Cardiac muscle cell (in vitro differentiated cells and primary cell): ENCODE results near the gene GPR52. TPM values are rescaled to one million over a fixed set of nuclear protein-coding genes. Genes with fewer than 3 reads are reported as not detected.

Experiments used
- DNase-seq, 2 donors: peaks; one replicate each; pipeline versions ENCODE4 v3.0.0 to v3.0.0-alpha.2; 2010 to 2017; ENCODE audit warnings: low read depth in 1 of 2, low spot score in 1 of 2
- H3K27ac ChIP-seq: fragments of 200-600 bp; sonication (generic); 2 replicates; pipeline ENCODE4 v1.5.1; 2016
- H3K27me3 ChIP-seq: fragments of 200-600 bp; sonication (generic); 2 replicates; pipeline ENCODE4 v1.6.0; 2016; ENCODE audit warnings: control low read depth
- H3K36me3 ChIP-seq: fragments of 200-600 bp; sonication (generic); 2 replicates; pipeline ENCODE4 v1.5.1; 2016; ENCODE audit warnings: control low read depth
- H3K4me1 ChIP-seq: fragments of 200-600 bp; sonication (generic); 2 replicates; pipeline ENCODE4 v1.8.1; 2017; ENCODE audit warnings: low read depth, mild to moderate bottlenecking, mixed run types
- H3K4me3 ChIP-seq: fragments of 200-600 bp; sonication (generic); 2 replicates; pipeline ENCODE4 v1.5.1; 2016; ENCODE audit warnings: mild to moderate bottlenecking
- H3K9me3 ChIP-seq: fragments of 200-600 bp; sonication (generic); 2 replicates; pipeline ENCODE4 v1.5.1; 2017; ENCODE audit warnings: low read depth, mild to moderate bottlenecking, control low read depth
- polyA plus RNA-seq: library from polyadenylated mRNA; unstranded; fragments of >200 nt; fragmentation: Nextera tagmentation; extraction: Ambion mirVana; gene quantifications from 2 replicates; pipeline ENCODE4 v1.2.1, GENCODE V29; 2016
- total RNA-seq: library from RNA; depleted of rRNA; stranded (reverse); fragments of >200 nt; gene quantifications from 2 replicates; pipeline ENCODE4 v1.2.3, GENCODE V29; 2016
- TF ChIP-seq, protein P1 (sequence below): IDR thresholded peaks from 2 replicates; pipeline ENCODE4 v1.5.1; 2012; ENCODE audit warnings: low read depth, mild to moderate bottlenecking, low read length

The GPR52 gene, protein sequence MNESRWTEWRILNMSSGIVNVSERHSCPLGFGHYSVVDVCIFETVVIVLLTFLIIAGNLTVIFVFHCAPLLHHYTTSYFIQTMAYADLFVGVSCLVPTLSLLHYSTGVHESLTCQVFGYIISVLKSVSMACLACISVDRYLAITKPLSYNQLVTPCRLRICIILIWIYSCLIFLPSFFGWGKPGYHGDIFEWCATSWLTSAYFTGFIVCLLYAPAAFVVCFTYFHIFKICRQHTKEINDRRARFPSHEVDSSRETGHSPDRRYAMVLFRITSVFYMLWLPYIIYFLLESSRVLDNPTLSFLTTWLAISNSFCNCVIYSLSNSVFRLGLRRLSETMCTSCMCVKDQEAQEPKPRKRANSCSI
- total RNA-seq (1.9 TPM in 1 of 2 replicates, not detected in the other), polyA plus RNA-seq (not detected in 2 replicates)

DNA sequence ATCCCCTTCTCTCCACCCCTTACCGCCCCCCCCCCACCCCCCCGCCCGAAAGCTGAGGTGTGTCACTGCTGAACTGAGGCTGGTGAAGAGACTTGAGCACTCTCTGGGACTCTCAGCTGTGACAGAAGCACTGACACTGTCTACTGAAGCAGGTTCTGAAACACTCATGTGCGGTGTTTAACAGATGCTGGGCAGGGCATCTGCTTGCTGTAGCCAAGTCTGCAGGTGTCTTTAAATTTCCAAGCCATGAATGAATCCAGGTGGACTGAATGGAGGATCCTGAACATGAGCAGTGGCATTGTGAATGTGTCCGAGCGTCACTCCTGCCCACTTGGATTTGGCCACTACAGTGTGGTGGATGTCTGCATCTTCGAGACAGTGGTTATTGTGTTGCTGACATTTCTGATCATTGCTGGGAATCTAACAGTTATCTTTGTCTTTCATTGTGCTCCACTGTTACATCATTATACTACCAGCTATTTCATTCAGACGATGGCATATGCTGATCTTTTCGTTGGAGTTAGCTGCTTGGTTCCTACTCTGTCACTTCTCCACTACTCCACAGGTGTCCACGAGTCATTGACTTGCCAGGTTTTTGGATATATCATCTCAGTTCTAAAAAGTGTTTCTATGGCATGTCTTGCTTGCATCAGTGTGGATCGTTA, at the start of gene GPR52:
GPR52 (plus strand) TSS at position 99 of the 665 bp plus-strand sequence; CDS start at position 247, 148 bp downstream.
- Histone ChIP-seq H3K4me3 (no peak within 1 kb of the TSS), H3K9me3 (no peaks in the 10 kb centered on the region), H3K4me1 (no peaks in the 10 kb centered on the region), H3K36me3 (no peaks in the 10 kb centered on the region), H3K27me3 (no peaks in the 10 kb centered on the region), H3K27ac (no peak within 1 kb of the TSS)
- DNase-seq = no peak
- TF ChIP-seq, protein P1, sequence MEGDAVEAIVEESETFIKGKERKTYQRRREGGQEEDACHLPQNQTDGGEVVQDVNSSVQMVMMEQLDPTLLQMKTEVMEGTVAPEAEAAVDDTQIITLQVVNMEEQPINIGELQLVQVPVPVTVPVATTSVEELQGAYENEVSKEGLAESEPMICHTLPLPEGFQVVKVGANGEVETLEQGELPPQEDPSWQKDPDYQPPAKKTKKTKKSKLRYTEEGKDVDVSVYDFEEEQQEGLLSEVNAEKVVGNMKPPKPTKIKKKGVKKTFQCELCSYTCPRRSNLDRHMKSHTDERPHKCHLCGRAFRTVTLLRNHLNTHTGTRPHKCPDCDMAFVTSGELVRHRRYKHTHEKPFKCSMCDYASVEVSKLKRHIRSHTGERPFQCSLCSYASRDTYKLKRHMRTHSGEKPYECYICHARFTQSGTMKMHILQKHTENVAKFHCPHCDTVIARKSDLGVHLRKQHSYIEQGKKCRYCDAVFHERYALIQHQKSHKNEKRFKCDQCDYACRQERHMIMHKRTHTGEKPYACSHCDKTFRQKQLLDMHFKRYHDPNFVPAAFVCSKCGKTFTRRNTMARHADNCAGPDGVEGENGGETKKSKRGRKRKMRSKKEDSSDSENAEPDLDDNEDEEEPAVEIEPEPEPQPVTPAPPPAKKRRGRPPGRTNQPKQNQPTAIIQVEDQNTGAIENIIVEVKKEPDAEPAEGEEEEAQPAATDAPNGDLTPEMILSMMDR = no peak

DNA sequence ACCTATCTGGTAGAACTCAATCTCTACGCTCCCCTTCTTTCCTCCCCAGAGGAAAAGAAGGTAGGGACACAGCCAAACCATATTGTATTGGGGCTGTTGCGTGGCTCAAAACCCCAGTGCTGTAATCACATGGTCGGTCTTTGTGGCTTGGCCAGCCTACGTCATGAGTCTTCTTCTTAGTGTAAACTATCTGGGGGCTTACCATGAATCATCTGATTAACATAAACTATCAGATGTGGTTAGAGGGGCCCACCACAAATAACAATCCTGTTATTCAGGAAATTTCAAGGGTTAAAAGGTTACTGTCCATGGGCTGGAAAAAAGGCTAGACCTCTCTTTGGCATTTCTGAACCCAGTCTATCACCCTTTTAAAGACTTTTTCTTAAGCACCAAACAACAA, 49.5 kb upstream of the GPR52 start:
- peak in 1 of 2 donors; percentile 64 for DNase-seq
- Histone ChIP-seq H3K27me3 (no peaks in the 10 kb centered on the region), H3K36me3 (no peaks in the 10 kb centered on the region), H3K4me1 (no peaks in the 10 kb centered on the region), H3K4me3 (no peak overlapping the region), H3K9me3 (no peaks in the 10 kb centered on the region), H3K27ac (no peak overlapping the region)
- TF ChIP-seq, protein P1 = no peak

DNA sequence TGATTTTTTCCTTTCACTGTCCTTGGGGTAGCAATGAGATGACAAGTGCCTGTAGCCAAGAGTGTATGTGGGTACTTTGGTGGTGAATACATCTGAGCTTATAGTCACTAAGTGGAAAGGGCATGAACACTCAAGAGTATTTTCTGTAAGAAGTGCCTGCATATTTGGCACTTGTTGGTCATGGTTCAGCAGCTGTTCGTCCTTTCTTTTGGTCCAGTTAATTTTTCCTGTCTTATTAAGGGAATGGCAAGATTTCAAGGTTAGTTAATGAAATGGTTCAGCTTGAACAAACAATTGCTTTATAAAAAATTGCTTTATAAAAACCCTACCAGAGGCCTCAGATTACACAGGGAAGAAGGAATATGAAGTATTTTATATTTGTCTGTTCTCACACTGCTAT, 48.6 kb upstream of the GPR52 start:
- H3K36me3 ChIP-seq = no peaks in the 10 kb centered on the region
- TF ChIP-seq, protein P1 = no peak
- no peaks in the 10 kb centered on the region for H3K4me1 ChIP-seq
- no peak for DNase-seq
- H3K4me3 ChIP-seq = no peak overlapping the region
- H3K27ac ChIP-seq = no peak overlapping the region
- H3K27me3 ChIP-seq = no peaks in the 10 kb centered on the region
- H3K9me3 ChIP-seq = no peaks in the 10 kb centered on the region

DNA sequence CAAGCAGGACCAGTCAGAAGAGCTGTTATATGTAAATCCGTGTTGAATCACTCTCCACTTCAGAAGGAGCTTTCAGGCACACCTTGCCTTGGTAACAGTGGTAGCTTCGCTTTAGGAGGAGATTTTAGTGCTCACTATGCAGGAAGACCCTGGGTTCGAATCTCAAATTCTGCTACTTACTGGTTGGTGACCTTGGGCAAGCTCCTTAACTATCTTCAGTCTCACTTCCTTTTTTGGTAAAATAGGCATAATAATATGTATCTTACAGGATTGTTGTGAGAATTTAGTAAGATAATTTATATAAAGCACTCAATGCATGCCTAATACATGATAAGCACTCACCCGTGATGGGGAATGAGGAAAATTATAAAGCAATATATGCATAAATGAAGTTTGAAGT, 46.7 kb upstream of the GPR52 start:
- H3K9me3 ChIP-seq = no peaks in the 10 kb centered on the region
- TF ChIP-seq, protein P1 = no peak
- H3K4me3 ChIP-seq = no peak overlapping the region
- H3K36me3 ChIP-seq = no peaks in the 10 kb centered on the region
- H3K27me3 ChIP-seq = no peaks in the 10 kb centered on the region
- no peak for DNase-seq
- no peak overlapping the region for H3K27ac ChIP-seq
- H3K4me1 ChIP-seq = no peaks in the 10 kb centered on the region

DNA sequence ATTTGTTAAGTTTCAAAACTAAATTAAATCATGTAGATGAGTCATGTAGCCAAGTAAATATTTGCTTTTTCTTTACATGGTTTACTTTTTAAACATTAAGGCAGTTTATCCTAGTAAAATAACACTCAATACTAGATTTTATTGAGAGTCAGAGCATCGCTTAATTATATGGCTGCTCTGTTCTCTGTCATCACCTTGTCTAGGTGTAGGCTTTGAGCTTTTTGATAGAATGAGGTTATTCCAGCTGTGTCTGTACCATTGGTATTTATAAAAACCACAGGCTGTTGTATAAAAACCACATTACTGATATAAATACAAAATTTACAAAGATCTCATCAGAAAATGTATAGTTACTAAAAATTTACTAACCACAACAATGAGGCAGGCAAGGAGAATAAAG, 42.5 kb upstream of the GPR52 start:
- no peaks in the 10 kb centered on the region for H3K4me1 ChIP-seq
- no peak overlapping the region for H3K4me3 ChIP-seq
- H3K36me3 ChIP-seq = no peaks in the 10 kb centered on the region
- H3K9me3 ChIP-seq = no peaks in the 10 kb centered on the region
- DNase-seq = no peak
- TF ChIP-seq, protein P1 = no peak
- H3K27me3 ChIP-seq = no peaks in the 10 kb centered on the region
- H3K27ac ChIP-seq = no peak overlapping the region
